ENCODE measurements around the gene PLEKHH2.

Gene PLEKHH2

GRCh38 chr2:43812006-43812405 is 174.9 kb downstream of the PLEKHH2 start:
- no peak for DNase-seq (ENCODE audit: extremely low read depth, insufficient read length)
- TF ChIP-seq CTCF (IDR thresholded peaks at IDR 0.05; ENCODE audit: insufficient read depth, low read length, poor library complexity, severe bottlenecking): no peak

GRCh38 chr2:43812947-43813346 is 175.9 kb downstream of the PLEKHH2 start:
- Histone ChIP-seq H3K4me3 (replicated peaks; ENCODE audit: low read depth, low read length) (no peak overlapping the region), H3K36me3 (ENCODE audit: control insufficient read depth, insufficient read depth, low read length) (no peaks in the 10 kb centered on the region), H3K27me3 (replicated peaks; ENCODE audit: control insufficient read depth, insufficient read depth, low read length) (no peaks in the 10 kb centered on the region)
- no peak for DNase-seq (ENCODE audit: extremely low read depth, insufficient read length)
- TF ChIP-seq CTCF (IDR thresholded peaks at IDR 0.05; ENCODE audit: insufficient read depth, low read length, poor library complexity, severe bottlenecking): no peak

More at GRCh38 chr2:43812006-43812405, 174.9 kb downstream of the PLEKHH2 start:
- Histone ChIP-seq H3K36me3 (ENCODE audit: control insufficient read depth, insufficient read depth, low read length) (no peaks in the 10 kb centered on the region), H3K4me3 (replicated peaks; ENCODE audit: low read depth, low read length) (no peak overlapping the region), H3K27me3 (replicated peaks; ENCODE audit: control insufficient read depth, insufficient read depth, low read length) (no peaks in the 10 kb centered on the region)

GRCh38 chr2:43814711-43815110 is 177.7 kb downstream of the PLEKHH2 start:
- no peak for TF ChIP-seq CTCF (IDR thresholded peaks at IDR 0.05; ENCODE audit: insufficient read depth, low read length, poor library complexity, severe bottlenecking)
- no peak overlapping the region for H3K4me3 ChIP-seq (replicated peaks; ENCODE audit: low read depth, low read length)
- H3K36me3 ChIP-seq (ENCODE audit: control insufficient read depth, insufficient read depth, low read length): no peaks in the 10 kb centered on the region
- no peak for DNase-seq (ENCODE audit: extremely low read depth, insufficient read length)
- H3K27me3 ChIP-seq (replicated peaks; ENCODE audit: control insufficient read depth, insufficient read depth, low read length): no peaks in the 10 kb centered on the region

Measured in GM06990 (cell line).